Natural killer cell treated with Interleukin-12 subunit alpha and Interleukin-12 subunit beta and Interleukin-15 and Interleukin-18, amount 100 ng/mL, for 72 hours (primary cell): ENCODE data around the gene RPTN. TPM values are rescaled to one million over a fixed set of nuclear protein-coding genes. Genes with fewer than 3 reads are reported as not detected.
A peak's percentile ranks its signal among the peaks of the same experiment; 100 is the strongest.
"Not testable (repeated sequence)": the region's sequence is repeated elsewhere in the genome, so short reads cannot be mapped to it uniquely, and the experiment has no call there.

ENCODE experiments used
- ATAC-seq, 2 donors: fragments of 150-1000 bp; cut with Tn5 transposase in 1 of 2; sonication (Bioruptor Pico), chemical (Tn5 transposase) in 1 of 2; 2 replicates each; pipeline ENCODE4 v1.10.0; 2021
- DNase-seq: peaks from one replicate; pipeline ENCODE4 v3.0.0; 2022; ENCODE audit warnings: low spot score
- H3K27ac Mint-ChIP-seq, 2 donors: 1 replicate in 1 of 2; 2 replicates in 1 of 2; pipeline ENCODE4 v1.8.0; 2022; ENCODE audit warnings: mixed read lengths in 2 of 2, mild to moderate bottlenecking in 1 of 2, moderate library complexity in 1 of 2
- H3K27me3 Mint-ChIP-seq, 2 donors: 1 replicate in 1 of 2; 2 replicates in 1 of 2; pipeline ENCODE4 v1.8.0; 2022; ENCODE audit warnings: mixed read lengths in 2 of 2
- H3K36me3 Mint-ChIP-seq: one replicate; pipeline ENCODE4 v1.8.0; 2022; ENCODE audit warnings: mixed read lengths
- H3K4me1 Mint-ChIP-seq, 2 donors: 1 replicate in 1 of 2; 2 replicates in 1 of 2; pipeline ENCODE4 v1.8.0; 2022; ENCODE audit warnings: low read depth in 2 of 2, mixed read lengths in 2 of 2, mild to moderate bottlenecking in 1 of 2
- H3K4me3 Mint-ChIP-seq: one replicate; pipeline ENCODE4 v1.8.0; 2022; ENCODE audit warnings: mixed read lengths
- H3K9me3 Mint-ChIP-seq: 2 replicates; pipeline ENCODE4 v1.8.0; 2022; ENCODE audit warnings: mixed read lengths
- total RNA-seq, 2 donors: library from RNA; stranded (reverse); gene quantifications; one replicate each; pipeline ENCODE4 v1.2.3, GENCODE V29; 2022

Gene RPTN
- total RNA-seq, 2 donors from 2014 or later, result not detected

GRCh38 chr1:152148051-152148450, 11.0 kb downstream of the RPTN start:
- Mint-ChIP-seq H3K9me3 (peaks cover 14% of the 10 kb centered on the region), H3K4me1 (no peaks in the 10 kb centered on the region)

GRCh38 chr1:152145769-152146168, 13.3 kb downstream of the RPTN start:
- DNase-seq (no peak), ATAC-seq (no peak)
- Mint-ChIP-seq H3K27me3 (peaks cover 16 to 35% of the 10 kb centered on the region in 2 donors), H3K9me3 (peaks cover 14% of the 10 kb centered on the region), H3K4me3 (no peak overlapping the region), H3K4me1 (no peaks in the 10 kb centered on the region), H3K27ac (no peak overlapping the region), H3K36me3 (peaks cover 6% of the 10 kb centered on the region)

More at GRCh38 chr1:152148051-152148450, 11.0 kb downstream of the RPTN start:
- Mint-ChIP-seq H3K27me3 (peaks cover 24 to 38% of the 10 kb centered on the region in 2 donors), H3K27ac (no peak overlapping the region), H3K4me3 (no peak overlapping the region), H3K36me3 (peaks cover 6% of the 10 kb centered on the region)
- no peak for ATAC-seq
- no peak for DNase-seq

- H3K27ac Mint-ChIP-seq, H3K4me1 Mint-ChIP-seq, H3K36me3 Mint-ChIP-seq, ATAC-seq, H3K4me3 Mint-ChIP-seq, DNase-seq: not testable (repeated sequence)
- Mint-ChIP-seq H3K9me3 (peaks cover 14% of the 10 kb centered on the region), H3K27me3 (peaks cover 16 to 37% of the 10 kb centered on the region in 2 donors)
Observed at GRCh38 chr1:152144674-152145183, 14.3 kb downstream of the RPTN start.

GRCh38 chr1:152143150-152143887, 15.7 kb downstream of the RPTN start:
- peaks cover 6% of the 10 kb centered on the region for H3K9me3 Mint-ChIP-seq

GRCh38 chr1:152141971-152142584, 16.9 kb downstream of the RPTN start:
- H3K4me3 Mint-ChIP-seq, result no peak overlapping the region
- peaks cover 6% of the 10 kb centered on the region for H3K9me3 Mint-ChIP-seq
- DNase-seq (no peak), ATAC-seq (no peak)
- H3K27me3 Mint-ChIP-seq, result peaks cover 26 to 52% of the 10 kb centered on the region in 2 donors
- no peaks in the 10 kb centered on the region for H3K36me3 Mint-ChIP-seq
- no peaks in the 10 kb centered on the region for H3K4me1 Mint-ChIP-seq
- no peak overlapping the region for H3K27ac Mint-ChIP-seq

More at GRCh38 chr1:152143150-152143887, 15.7 kb downstream of the RPTN start:
- no peak overlapping the region for H3K27ac Mint-ChIP-seq
- no peak overlapping the region for H3K4me3 Mint-ChIP-seq
- H3K36me3 Mint-ChIP-seq, result peaks cover 2% of the 10 kb centered on the region
- DNase-seq (no peak), ATAC-seq (peak in 1 of 2 donors; percentile 73)
- H3K27me3 Mint-ChIP-seq, result peaks cover 19 to 41% of the 10 kb centered on the region in 2 donors
- H3K4me1 Mint-ChIP-seq, result no peaks in the 10 kb centered on the region

GRCh38 chr1:152137215-152137614, 21.8 kb downstream of the RPTN start:
- H3K36me3 Mint-ChIP-seq, result peaks cover 6% of the 10 kb centered on the region
- H3K27ac Mint-ChIP-seq, result no peak overlapping the region
- DNase-seq, result no peak
- H3K4me3 Mint-ChIP-seq, result no peak overlapping the region
- H3K27me3 Mint-ChIP-seq, result peaks cover 29 to 66% of the 10 kb centered on the region in 2 donors
- ATAC-seq, result no peak
- H3K9me3 Mint-ChIP-seq, result peaks cover 3% of the 10 kb centered on the region
- H3K4me1 Mint-ChIP-seq, result no peaks in the 10 kb centered on the region

GRCh38 chr1:152130186-152130585, 28.8 kb downstream of the RPTN start:
- no peak overlapping the region for H3K27ac Mint-ChIP-seq
- ATAC-seq (no peak), DNase-seq (no peak)
- H3K27me3 Mint-ChIP-seq, result peaks cover 44 to 76% of the 10 kb centered on the region in 2 donors
- peaks cover 8% of the 10 kb centered on the region for H3K9me3 Mint-ChIP-seq
- H3K4me1 Mint-ChIP-seq, result no peaks in the 10 kb centered on the region
- H3K36me3 Mint-ChIP-seq, result peaks cover 6% of the 10 kb centered on the region
- H3K4me3 Mint-ChIP-seq, result no peak overlapping the region

- Mint-ChIP-seq H3K36me3 (peaks cover 3% of the 10 kb centered on the region), H3K9me3 (peaks cover 5% of the 10 kb centered on the region), H3K4me3 (no peak overlapping the region), H3K27ac (no peak overlapping the region), H3K27me3 (peaks cover 36 to 60% of the 10 kb centered on the region in 2 donors), H3K4me1 (no peaks in the 10 kb centered on the region)
- ATAC-seq (no peak), DNase-seq (no peak)
Observed at GRCh38 chr1:152127673-152128072, 31.4 kb downstream of the RPTN start.

- ATAC-seq, result no peak
- no peak for DNase-seq
- H3K27me3 Mint-ChIP-seq, result peaks cover 41 to 62% of the 10 kb centered on the region in 2 donors
- H3K4me1 Mint-ChIP-seq, result no peaks in the 10 kb centered on the region
- H3K4me3 Mint-ChIP-seq, result no peak overlapping the region
- H3K27ac Mint-ChIP-seq, result no peak overlapping the region
- peaks cover 5% of the 10 kb centered on the region for H3K9me3 Mint-ChIP-seq
- H3K36me3 Mint-ChIP-seq, result no peaks in the 10 kb centered on the region
Observed at GRCh38 chr1:152125834-152126443, 33.1 kb downstream of the RPTN start.

GRCh38 chr1:152118915-152119314, 40.1 kb downstream of the RPTN start:
- no peaks in the 10 kb centered on the region for H3K36me3 Mint-ChIP-seq
- no peaks in the 10 kb centered on the region for H3K9me3 Mint-ChIP-seq
- peaks cover 33 to 39% of the 10 kb centered on the region in 2 donors for H3K27me3 Mint-ChIP-seq
- H3K27ac Mint-ChIP-seq, result no peak overlapping the region
- H3K4me3 Mint-ChIP-seq, result no peak overlapping the region
- no peaks in the 10 kb centered on the region for H3K4me1 Mint-ChIP-seq
- DNase-seq (no peak), ATAC-seq (no peak)

- DNase-seq (no peak), ATAC-seq (no peak)
- no peak within 1 kb of the TSS for H3K27ac Mint-ChIP-seq
- H3K36me3 Mint-ChIP-seq, result no peaks in the 10 kb centered on the region
- peaks cover 19 to 32% of the 10 kb centered on the region in 2 donors for H3K27me3 Mint-ChIP-seq
- H3K4me3 Mint-ChIP-seq, result no peak within 1 kb of the TSS
- no peaks in the 10 kb centered on the region for H3K9me3 Mint-ChIP-seq
- H3K4me1 Mint-ChIP-seq, result no peaks in the 10 kb centered on the region
Observed at GRCh38 chr1:152115344-152115743, 43.7 kb downstream of the RPTN start, which contains the start of gene TCHH. TSS of gene TCHH (minus strand) at chr1:152115444. CDS start at chr1:152114080, 1,364 bp downstream.

- DNase-seq (no peak), ATAC-seq (no peak)
- Mint-ChIP-seq H3K9me3 (no peaks in the 10 kb centered on the region), H3K4me3 (no peak overlapping the region), H3K4me1 (peaks cover 6 to 7% of the 10 kb centered on the region in 2 donors), H3K27ac (no peak overlapping the region), H3K36me3 (peaks cover 6% of the 10 kb centered on the region), H3K27me3 (peaks cover 12 to 23% of the 10 kb centered on the region in 2 donors)
Observed at GRCh38 chr1:152112885-152113432, 46.1 kb downstream of the RPTN start.

GRCh38 chr1:152112101-152112884, 46.7 kb downstream of the RPTN start:
- peaks cover 6 to 7% of the 10 kb centered on the region in 2 donors for H3K4me1 Mint-ChIP-seq
- peaks cover 9% of the 10 kb centered on the region for H3K36me3 Mint-ChIP-seq
- no peak overlapping the region for H3K4me3 Mint-ChIP-seq
- no peak overlapping the region for H3K27ac Mint-ChIP-seq
- H3K9me3 Mint-ChIP-seq, result no peaks in the 10 kb centered on the region
- no peak for DNase-seq
- ATAC-seq, result no peak
- peaks cover 12 to 22% of the 10 kb centered on the region in 2 donors for H3K27me3 Mint-ChIP-seq
